Natural killer cell treated with Interleukin-12 subunit alpha and Interleukin-12 subunit beta and Interleukin-15 and Interleukin-18, amount 100 ng/mL, for 72 hours (primary cell): ENCODE data around the gene NSD1. TPM values are rescaled to one million over a fixed set of nuclear protein-coding genes. Genes with fewer than 3 reads are reported as not detected.
A peak's percentile ranks its signal among the peaks of the same experiment; 100 is the strongest.

Experiments used
- ATAC-seq, 2 donors: fragments of 150-1000 bp; cut with Tn5 transposase in 1 of 2; sonication (Bioruptor Pico), chemical (Tn5 transposase) in 1 of 2; 2 replicates each; pipeline ENCODE4 v1.10.0; 2021
- DNase-seq: peaks from one replicate; pipeline ENCODE4 v3.0.0; 2022; ENCODE audit warnings: low spot score
- H3K27ac Mint-ChIP-seq, 2 donors: 1 replicate in 1 of 2; 2 replicates in 1 of 2; pipeline ENCODE4 v1.8.0; 2022; ENCODE audit warnings: mixed read lengths in 2 of 2, mild to moderate bottlenecking in 1 of 2, moderate library complexity in 1 of 2
- H3K27me3 Mint-ChIP-seq, 2 donors: 1 replicate in 1 of 2; 2 replicates in 1 of 2; pipeline ENCODE4 v1.8.0; 2022; ENCODE audit warnings: mixed read lengths in 2 of 2
- H3K36me3 Mint-ChIP-seq: one replicate; pipeline ENCODE4 v1.8.0; 2022; ENCODE audit warnings: mixed read lengths
- H3K4me1 Mint-ChIP-seq, 2 donors: 1 replicate in 1 of 2; 2 replicates in 1 of 2; pipeline ENCODE4 v1.8.0; 2022; ENCODE audit warnings: low read depth in 2 of 2, mixed read lengths in 2 of 2, mild to moderate bottlenecking in 1 of 2
- H3K4me3 Mint-ChIP-seq: one replicate; pipeline ENCODE4 v1.8.0; 2022; ENCODE audit warnings: mixed read lengths
- H3K9me3 Mint-ChIP-seq: 2 replicates; pipeline ENCODE4 v1.8.0; 2022; ENCODE audit warnings: mixed read lengths
- total RNA-seq, 2 donors: library from RNA; stranded (reverse); gene quantifications; one replicate each; pipeline ENCODE4 v1.2.3, GENCODE V29; 2022

Gene NSD1, protein sequence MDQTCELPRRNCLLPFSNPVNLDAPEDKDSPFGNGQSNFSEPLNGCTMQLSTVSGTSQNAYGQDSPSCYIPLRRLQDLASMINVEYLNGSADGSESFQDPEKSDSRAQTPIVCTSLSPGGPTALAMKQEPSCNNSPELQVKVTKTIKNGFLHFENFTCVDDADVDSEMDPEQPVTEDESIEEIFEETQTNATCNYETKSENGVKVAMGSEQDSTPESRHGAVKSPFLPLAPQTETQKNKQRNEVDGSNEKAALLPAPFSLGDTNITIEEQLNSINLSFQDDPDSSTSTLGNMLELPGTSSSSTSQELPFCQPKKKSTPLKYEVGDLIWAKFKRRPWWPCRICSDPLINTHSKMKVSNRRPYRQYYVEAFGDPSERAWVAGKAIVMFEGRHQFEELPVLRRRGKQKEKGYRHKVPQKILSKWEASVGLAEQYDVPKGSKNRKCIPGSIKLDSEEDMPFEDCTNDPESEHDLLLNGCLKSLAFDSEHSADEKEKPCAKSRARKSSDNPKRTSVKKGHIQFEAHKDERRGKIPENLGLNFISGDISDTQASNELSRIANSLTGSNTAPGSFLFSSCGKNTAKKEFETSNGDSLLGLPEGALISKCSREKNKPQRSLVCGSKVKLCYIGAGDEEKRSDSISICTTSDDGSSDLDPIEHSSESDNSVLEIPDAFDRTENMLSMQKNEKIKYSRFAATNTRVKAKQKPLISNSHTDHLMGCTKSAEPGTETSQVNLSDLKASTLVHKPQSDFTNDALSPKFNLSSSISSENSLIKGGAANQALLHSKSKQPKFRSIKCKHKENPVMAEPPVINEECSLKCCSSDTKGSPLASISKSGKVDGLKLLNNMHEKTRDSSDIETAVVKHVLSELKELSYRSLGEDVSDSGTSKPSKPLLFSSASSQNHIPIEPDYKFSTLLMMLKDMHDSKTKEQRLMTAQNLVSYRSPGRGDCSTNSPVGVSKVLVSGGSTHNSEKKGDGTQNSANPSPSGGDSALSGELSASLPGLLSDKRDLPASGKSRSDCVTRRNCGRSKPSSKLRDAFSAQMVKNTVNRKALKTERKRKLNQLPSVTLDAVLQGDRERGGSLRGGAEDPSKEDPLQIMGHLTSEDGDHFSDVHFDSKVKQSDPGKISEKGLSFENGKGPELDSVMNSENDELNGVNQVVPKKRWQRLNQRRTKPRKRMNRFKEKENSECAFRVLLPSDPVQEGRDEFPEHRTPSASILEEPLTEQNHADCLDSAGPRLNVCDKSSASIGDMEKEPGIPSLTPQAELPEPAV (N-terminal part only)
- 100 to 1,000 TPM in 1 of 2 donors, 10 to 100 TPM in 1; 96.8 to 166 TPM for total RNA-seq

DNA sequence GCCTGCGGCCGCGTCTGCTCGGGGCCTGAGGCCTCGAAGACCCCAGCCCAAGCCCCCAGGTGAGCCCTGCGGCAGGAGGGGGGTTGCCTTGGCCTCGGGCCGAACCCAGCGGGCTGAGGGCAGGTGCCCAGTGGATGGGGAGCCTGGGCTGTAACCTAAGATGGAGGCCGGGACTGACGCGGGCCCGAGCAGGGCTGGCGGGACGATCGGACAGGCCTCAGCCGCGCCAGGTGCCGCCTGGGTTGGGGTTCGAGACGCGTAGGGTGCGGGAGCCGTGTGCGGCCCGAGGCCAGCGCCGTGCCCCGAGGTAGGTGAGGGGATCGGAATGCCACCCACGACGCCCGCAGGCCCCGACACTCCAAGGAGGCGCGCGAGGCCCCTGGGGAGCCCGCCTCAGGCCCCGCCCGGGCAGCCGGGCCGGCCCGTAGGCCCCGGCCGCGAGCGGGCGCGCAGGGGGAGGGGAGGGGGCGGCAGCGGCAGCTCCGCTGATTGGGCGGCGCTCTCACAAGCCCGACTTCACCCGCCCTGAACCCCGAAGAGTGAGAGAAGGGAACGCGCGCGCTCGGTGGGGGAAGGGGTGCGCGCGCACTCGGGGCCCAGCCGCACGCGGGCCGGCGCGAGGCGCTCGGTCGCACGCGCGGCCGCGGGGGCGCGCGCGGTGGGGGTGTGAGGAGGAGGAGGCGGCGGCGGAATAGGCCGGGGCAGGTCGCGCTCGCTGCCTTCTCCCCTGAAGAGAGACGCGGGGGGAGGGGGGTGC, at the start of gene NSD1:
Gene NSD1, plus strand, starts transcription at position 678 of the 757 bp plus-strand sequence. CDS start 1,331 bp downstream, outside the sequence.
- DNase-seq, result peak; percentile 92
- Mint-ChIP-seq H3K36me3 (peaks cover 13% of the 10 kb centered on the region), H3K4me3 (peak within 1 kb of the TSS; percentile 75), H3K9me3 (no peaks in the 10 kb centered on the region), H3K27me3 (no peaks in the 10 kb centered on the region), H3K27ac (peak within 1 kb of the TSS; percentile 50 to 65), H3K4me1 (peaks cover 34 to 45% of the 10 kb centered on the region in 2 donors)
- peak; percentile 87 to 89 for ATAC-seq

DNA sequence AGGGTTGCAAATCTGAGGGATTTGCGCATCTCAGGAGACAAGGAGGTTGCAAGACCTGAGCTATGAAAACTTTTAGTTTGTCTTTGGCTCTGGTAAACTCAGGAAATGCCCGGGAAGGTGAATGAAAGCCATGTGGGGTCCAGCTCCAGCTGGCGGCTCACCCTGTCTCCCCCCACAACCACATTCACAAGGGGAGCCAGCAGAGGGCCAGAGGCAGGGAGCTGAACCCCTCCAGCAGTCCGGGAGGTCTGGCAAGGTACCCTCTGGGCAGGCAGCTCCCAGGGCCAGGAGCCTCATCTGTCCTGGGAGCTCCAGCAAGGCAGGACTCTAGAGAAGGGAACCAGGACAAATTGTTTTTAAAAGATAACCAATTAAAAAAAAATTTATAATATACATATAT, 49.4 kb upstream of the NSD1 start:
- peaks cover 6 to 10% of the 10 kb centered on the region in 2 donors for H3K4me1 Mint-ChIP-seq

DNA sequence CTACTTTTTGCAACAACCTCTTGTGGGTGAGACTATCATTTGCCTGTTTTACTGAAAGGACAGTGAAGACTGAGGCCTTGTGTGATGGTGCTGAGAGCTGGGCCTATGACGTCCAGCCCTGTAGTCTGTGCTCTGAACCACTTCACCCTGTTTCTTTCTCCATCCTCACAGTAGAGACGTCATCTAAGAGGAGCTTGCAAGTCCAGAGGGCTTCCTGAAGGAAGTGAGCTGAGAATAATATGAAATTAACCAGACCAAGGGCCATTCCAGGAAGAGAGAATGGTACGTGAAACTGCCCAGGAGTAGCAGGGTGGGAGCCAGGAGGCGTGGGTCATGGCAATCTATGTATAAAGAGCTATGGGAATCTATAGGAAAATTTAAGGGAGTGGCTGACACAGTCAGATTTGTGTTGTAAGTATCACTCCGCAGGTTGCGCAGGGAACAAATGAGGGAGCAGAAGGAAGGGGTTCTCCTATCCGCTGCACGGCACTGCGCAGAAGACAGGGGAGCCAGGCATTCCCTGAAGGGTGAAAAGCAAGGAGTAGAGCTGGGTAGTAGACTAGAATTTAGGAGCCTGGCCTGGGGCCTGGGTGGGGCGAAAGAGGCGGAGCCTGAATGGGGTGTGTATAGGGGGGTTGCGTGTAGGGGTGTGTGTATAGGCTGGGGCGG, 47.5 kb upstream of the NSD1 start:
- no peaks in the 10 kb centered on the region for H3K9me3 Mint-ChIP-seq
- no peak for ATAC-seq
- H3K4me3 Mint-ChIP-seq, result peak overlapping the region; percentile 66
- no peaks in the 10 kb centered on the region for H3K36me3 Mint-ChIP-seq
- peaks cover 6 to 10% of the 10 kb centered on the region in 2 donors for H3K4me1 Mint-ChIP-seq
- peaks cover 14 to 18% of the 10 kb centered on the region in 2 donors for H3K27me3 Mint-ChIP-seq
- DNase-seq, result no peak
- no peak overlapping the region for H3K27ac Mint-ChIP-seq

More for the DNA sequence above, 49.4 kb upstream of the NSD1 start:
- DNase-seq, result no peak
- Mint-ChIP-seq H3K4me3 (no peak overlapping the region), H3K36me3 (no peaks in the 10 kb centered on the region), H3K27me3 (peaks cover 14 to 18% of the 10 kb centered on the region in 2 donors), H3K27ac (no peak overlapping the region), H3K9me3 (no peaks in the 10 kb centered on the region)
- no peak for ATAC-seq

DNA sequence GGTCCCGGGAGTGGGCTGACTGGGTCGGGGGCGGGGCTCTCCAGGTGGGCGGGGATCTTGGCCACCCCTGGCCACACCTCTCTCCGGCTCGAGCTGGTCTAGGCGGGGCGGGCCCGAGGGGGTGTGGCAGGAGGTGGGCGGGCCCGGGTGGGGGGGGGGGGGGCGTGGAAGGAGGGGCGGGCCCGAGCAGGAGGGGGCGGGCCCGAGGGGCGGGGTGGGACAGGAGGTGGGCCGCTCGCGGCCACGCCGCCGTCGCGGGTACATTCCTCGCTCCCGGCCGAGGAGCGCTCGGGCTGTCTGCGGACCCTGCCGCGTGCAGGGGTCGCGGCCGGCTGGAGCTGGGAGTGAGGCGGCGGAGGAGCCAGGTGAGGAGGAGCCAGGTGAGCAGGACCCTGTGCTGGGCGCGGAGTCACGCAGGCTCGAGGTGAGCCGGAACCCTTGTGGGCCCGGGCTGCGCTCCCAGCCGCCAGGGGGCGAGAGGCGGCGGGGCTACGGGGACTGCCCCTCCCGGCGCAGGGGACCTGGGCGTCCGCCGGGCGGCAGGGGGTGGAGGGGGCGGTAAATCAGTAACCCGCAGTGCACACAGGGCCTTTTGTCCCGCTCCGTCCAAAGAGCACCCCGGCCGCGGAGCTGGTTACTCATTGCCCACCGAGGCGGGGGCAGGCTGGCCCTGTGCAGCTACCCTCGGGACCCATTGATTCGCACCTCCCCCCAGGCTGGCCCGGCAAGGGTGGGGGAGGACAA, 46.7 kb upstream of the NSD1 start, which contains the start of gene FGFR4:
Gene FGFR4, plus strand, starts transcription at position 262 of the 744 bp plus-strand sequence. CDS start 2,688 bp downstream, outside the sequence.
- Mint-ChIP-seq H3K27ac (no peak within 1 kb of the TSS), H3K4me1 (peaks cover 6 to 10% of the 10 kb centered on the region in 2 donors), H3K36me3 (no peaks in the 10 kb centered on the region), H3K9me3 (no peaks in the 10 kb centered on the region), H3K27me3 (peaks cover 14 to 18% of the 10 kb centered on the region in 2 donors), H3K4me3 (peak within 1 kb of the TSS; percentile 66)
- DNase-seq (peak; percentile 75), ATAC-seq (peak; percentile 82 to 87)

GRCh38 chr5:177087398-177088005, 46.1 kb upstream of the NSD1 start:
- ATAC-seq (no peak), DNase-seq (no peak)
- Mint-ChIP-seq H3K4me1 (peaks cover 6 to 10% of the 10 kb centered on the region in 2 donors), H3K36me3 (no peaks in the 10 kb centered on the region), H3K9me3 (no peaks in the 10 kb centered on the region), H3K27ac (no peak overlapping the region), H3K27me3 (peaks cover 14 to 18% of the 10 kb centered on the region in 2 donors), H3K4me3 (no peak overlapping the region)

- no peak overlapping the region for H3K4me3 Mint-ChIP-seq
- DNase-seq (no peak), ATAC-seq (no peak)
- peaks cover 8 to 10% of the 10 kb centered on the region in 2 donors for H3K27me3 Mint-ChIP-seq
- H3K4me1 Mint-ChIP-seq, result peaks cover 6 to 10% of the 10 kb centered on the region in 2 donors
- no peaks in the 10 kb centered on the region for H3K9me3 Mint-ChIP-seq
- no peaks in the 10 kb centered on the region for H3K36me3 Mint-ChIP-seq
- H3K27ac Mint-ChIP-seq, result no peak overlapping the region
Measured at GRCh38 chr5:177089127-177089526, 44.4 kb upstream of the NSD1 start.

DNA sequence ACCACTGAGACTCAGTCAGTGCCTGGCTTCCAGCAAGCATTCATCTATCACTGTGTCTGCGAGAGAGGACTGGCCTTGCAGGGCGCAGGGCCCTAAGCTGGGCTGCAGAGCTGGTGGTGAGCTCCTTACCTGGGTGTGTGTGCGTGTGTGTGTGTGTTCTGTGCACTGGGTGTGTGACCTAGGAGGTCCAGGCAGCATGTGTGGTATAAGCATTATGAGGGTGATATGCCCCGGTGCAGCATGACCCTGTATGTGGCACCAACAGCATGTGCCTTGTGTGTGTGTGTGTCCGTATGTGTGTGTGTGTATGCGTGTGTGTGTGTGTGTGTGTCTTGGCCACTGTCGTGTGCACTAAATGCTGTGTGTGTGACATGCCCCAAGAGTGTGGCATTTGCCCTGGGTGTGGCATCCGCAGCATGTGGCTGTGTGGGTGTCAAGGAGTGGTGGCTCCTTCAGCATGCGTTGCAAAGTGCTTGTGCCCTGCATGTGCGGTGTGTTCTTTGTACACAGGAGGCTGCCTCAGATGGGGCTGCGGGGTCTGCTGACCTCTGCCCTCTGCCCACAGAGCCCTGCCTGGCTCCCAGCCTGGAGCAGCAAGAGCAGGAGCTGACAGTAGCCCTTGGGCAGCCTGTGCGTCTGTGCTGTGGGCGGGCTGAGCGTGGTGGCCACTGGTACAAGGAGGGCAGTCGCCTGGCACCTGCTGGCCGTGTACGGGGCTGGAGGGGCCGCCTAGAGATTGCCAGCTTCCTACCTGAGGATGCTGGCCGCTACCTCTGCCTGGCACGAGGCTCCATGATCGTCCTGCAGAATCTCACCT, 43.5 kb upstream of the NSD1 start:
- Mint-ChIP-seq H3K27ac (no peak overlapping the region), H3K4me1 (peaks cover 6 to 10% of the 10 kb centered on the region in 2 donors), H3K4me3 (no peak overlapping the region), H3K36me3 (no peaks in the 10 kb centered on the region), H3K27me3 (peaks cover 7 to 10% of the 10 kb centered on the region in 2 donors), H3K9me3 (no peaks in the 10 kb centered on the region)
- no peak for DNase-seq
- no peak for ATAC-seq

- H3K36me3 Mint-ChIP-seq, result no peaks in the 10 kb centered on the region
- H3K9me3 Mint-ChIP-seq, result no peaks in the 10 kb centered on the region
- DNase-seq (no peak), ATAC-seq (no peak)
- H3K27me3 Mint-ChIP-seq, result peaks cover 7 to 10% of the 10 kb centered on the region in 2 donors
- H3K4me3 Mint-ChIP-seq, result no peak overlapping the region
- H3K4me1 Mint-ChIP-seq, result peaks cover 6 to 10% of the 10 kb centered on the region in 2 donors
- no peak overlapping the region for H3K27ac Mint-ChIP-seq
Measured at GRCh38 chr5:177090813-177091212, 42.8 kb upstream of the NSD1 start.

DNA sequence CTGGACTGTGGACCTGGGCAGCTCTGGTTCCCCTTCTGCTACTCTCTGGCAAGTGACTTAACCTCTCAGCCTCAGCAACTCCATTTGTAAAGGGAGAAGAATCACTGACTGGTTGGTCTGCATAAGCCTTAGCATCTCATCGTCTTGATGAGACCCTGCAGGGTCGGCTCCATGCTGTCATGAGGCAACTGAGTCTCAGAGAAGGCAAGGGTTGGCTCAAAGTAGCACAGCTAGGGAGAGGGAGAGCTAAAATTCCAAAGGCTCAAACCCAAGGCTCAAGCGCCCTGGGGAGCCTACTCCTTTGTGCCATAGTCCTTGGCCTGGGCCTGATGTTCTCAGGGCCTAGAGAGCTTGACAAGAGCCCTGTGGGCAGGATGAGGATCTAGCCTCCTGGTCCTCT, 42.3 kb upstream of the NSD1 start:
- H3K27ac Mint-ChIP-seq, result no peak overlapping the region
- ATAC-seq, result no peak
- H3K36me3 Mint-ChIP-seq, result no peaks in the 10 kb centered on the region

DNA sequence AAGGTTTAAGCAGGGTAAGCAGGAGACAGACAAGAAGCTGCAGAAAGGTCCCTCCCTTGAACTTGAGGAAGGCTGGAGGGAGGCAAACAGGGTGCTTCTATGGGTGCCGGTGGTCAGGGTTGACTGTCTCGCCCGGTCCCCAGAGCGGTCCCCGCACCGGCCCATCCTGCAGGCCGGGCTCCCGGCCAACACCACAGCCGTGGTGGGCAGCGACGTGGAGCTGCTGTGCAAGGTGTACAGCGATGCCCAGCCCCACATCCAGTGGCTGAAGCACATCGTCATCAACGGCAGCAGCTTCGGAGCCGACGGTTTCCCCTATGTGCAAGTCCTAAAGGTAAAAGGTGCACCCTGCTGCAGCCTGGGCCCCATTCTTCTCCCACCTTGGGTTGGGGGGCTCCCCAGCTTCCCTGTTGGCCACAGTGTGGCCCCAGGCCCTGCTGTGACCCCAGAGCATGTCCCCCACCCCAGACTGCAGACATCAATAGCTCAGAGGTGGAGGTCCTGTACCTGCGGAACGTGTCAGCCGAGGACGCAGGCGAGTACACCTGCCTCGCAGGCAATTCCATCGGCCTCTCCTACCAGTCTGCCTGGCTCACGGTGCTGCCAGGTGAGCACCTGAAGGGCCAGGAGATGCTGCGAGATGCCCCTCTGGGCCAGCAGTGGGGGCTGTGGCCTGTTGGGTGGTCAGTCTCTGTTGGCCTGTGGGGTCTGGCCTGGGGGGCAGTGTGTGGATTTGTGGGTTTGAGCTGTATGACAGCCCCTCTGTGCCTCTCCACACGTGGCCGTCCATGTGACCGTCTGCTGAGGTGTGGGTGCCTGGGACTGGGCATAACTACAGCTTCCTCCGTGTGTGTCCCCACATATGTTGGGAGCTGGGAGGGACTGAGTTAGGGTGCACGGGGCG, 41.1 kb upstream of the NSD1 start:
- DNase-seq (no peak), ATAC-seq (no peak)
- H3K9me3 Mint-ChIP-seq, result no peaks in the 10 kb centered on the region
- no peak overlapping the region for H3K4me3 Mint-ChIP-seq
- no peaks in the 10 kb centered on the region for H3K36me3 Mint-ChIP-seq
- no peak overlapping the region for H3K27ac Mint-ChIP-seq
- H3K27me3 Mint-ChIP-seq, result peaks cover 5 to 6% of the 10 kb centered on the region in 2 donors
- H3K4me1 Mint-ChIP-seq, result peaks cover 0 to 3% of the 10 kb centered on the region in 2 donors

More for the DNA sequence above, 42.3 kb upstream of the NSD1 start:
- Mint-ChIP-seq H3K27me3 (peaks cover 7% of the 10 kb centered on the region in 2 donors), H3K9me3 (no peaks in the 10 kb centered on the region), H3K4me1 (peaks cover 2 to 6% of the 10 kb centered on the region in 2 donors), H3K4me3 (no peak overlapping the region)
- no peak for DNase-seq
